MM.1S (cell line): ENCODE data around the gene NMNAT1.

Experiments
- DNase-seq: peaks from one replicate; pipeline ENCODE4 v3.0.0-alpha.2; 2015
- H2AFZ ChIP-seq: fragments of 300-600 bp; sonication (generic); 2 replicates; pipeline ENCODE4 v1.6.0; 2016; ENCODE audit warnings: antibody characterized with exemption, low read length
- H3F3A ChIP-seq: fragments of 300-600 bp; sonication (generic); 2 replicates; pipeline ENCODE4 v1.6.1; 2016; ENCODE audit warnings: mild to moderate bottlenecking, antibody characterized with exemption, low read length, moderate library complexity, mixed read lengths; ENCODE audit not compliant: insufficient read depth
- H3K27ac ChIP-seq: fragments of 300-600 bp; sonication (generic); 2 replicates; pipeline ENCODE4 v1.5.1; 2016; ENCODE audit warnings: mild to moderate bottlenecking, low read length
- H3K27me3 ChIP-seq: fragments of 300-600 bp; sonication (generic); replicated peaks from 2 replicates; pipeline ENCODE4 v1.6.0; 2016; ENCODE audit warnings: low read length; ENCODE audit not compliant: insufficient read depth
- H3K36me3 ChIP-seq: fragments of 300-600 bp; sonication (generic); replicated peaks from 2 replicates; pipeline ENCODE4 v1.6.1; 2016; ENCODE audit warnings: mild to moderate bottlenecking, low read length, mixed read lengths; ENCODE audit not compliant: insufficient read depth
- H3K4me1 ChIP-seq: fragments of 300-600 bp; sonication (generic); 2 replicates; pipeline ENCODE4 v1.6.1; 2016; ENCODE audit warnings: low read length, mixed read lengths
- H3K4me2 ChIP-seq: fragments of 300-600 bp; sonication (generic); 2 replicates; pipeline ENCODE4 v1.6.0; 2016; ENCODE audit warnings: low read depth, low read length
- H3K4me3 ChIP-seq: fragments of 300-600 bp; sonication (generic); 2 replicates; pipeline ENCODE4 v1.5.1; 2016; ENCODE audit warnings: low read length, mixed read lengths
- H3K79me2 ChIP-seq: fragments of 300-600 bp; sonication (generic); 2 replicates; pipeline ENCODE4 v1.6.1; 2016; ENCODE audit warnings: mixed run types, low read length, mixed read lengths
- H3K9ac ChIP-seq: fragments of 300-600 bp; sonication (generic); 2 replicates; pipeline ENCODE4 v1.6.1; 2016; ENCODE audit warnings: low read length, mixed read lengths
- H3K9me2 ChIP-seq: fragments of 300-600 bp; sonication (generic); replicated peaks from 2 replicates; pipeline ENCODE4 v1.6.1; 2016; ENCODE audit warnings: mild to moderate bottlenecking, low read length, mixed read lengths; ENCODE audit not compliant: insufficient read depth
- H3K9me3 ChIP-seq: fragments of 300-600 bp; sonication (generic); replicated peaks from 2 replicates; pipeline ENCODE4 v1.6.1; 2016; ENCODE audit warnings: mild to moderate bottlenecking, low read length, mixed read lengths; ENCODE audit not compliant: insufficient read depth
- H4K20me1 ChIP-seq: fragments of 300-600 bp; sonication (generic); 2 replicates; pipeline ENCODE4 v1.6.1; 2016; ENCODE audit warnings: mild to moderate bottlenecking, low read length, moderate library complexity, mixed read lengths; ENCODE audit not compliant: insufficient read depth
- CTCF ChIP-seq: fragments of 300-600 bp; sonication (generic); IDR thresholded peaks from 2 replicates; pipeline ENCODE4 v1.5.1; 2016; ENCODE audit warnings: antibody characterized with exemption, low read length, mixed read lengths
- EZH2 ChIP-seq: fragments of 300-600 bp; sonication (generic); optimal IDR thresholded peaks from 2 replicates; pipeline ENCODE3; 2017; ENCODE audit warnings: low read depth, mild to moderate bottlenecking, antibody characterized with exemption, low read length, mixed read lengths
- EZH2phosphoT487 ChIP-seq: fragments of 300-600 bp; sonication (generic); IDR thresholded peaks from 2 replicates; pipeline ENCODE4 v1.6.1; 2018; ENCODE audit warnings: antibody characterized with exemption, low read length

NMNAT1 gene

GRCh38 chr1:9901148-9902059 is 41.9 kb upstream of the NMNAT1 start:
- Histone ChIP-seq H3K9ac (no peak overlapping the region), H3K27ac (no peak overlapping the region), H3K27me3 (no peaks in the 10 kb centered on the region), H3K4me1 (peaks cover 10% of the 10 kb centered on the region), H2AFZ (no peak overlapping the region), H3K79me2 (no peaks in the 10 kb centered on the region), H4K20me1 (no peaks in the 10 kb centered on the region), H3K4me3 (no peak overlapping the region), H3K9me2 (no peaks in the 10 kb centered on the region), H3K9me3 (no peaks in the 10 kb centered on the region), H3F3A (no peaks in the 10 kb centered on the region), H3K4me2 (no peak overlapping the region), H3K36me3 (no peaks in the 10 kb centered on the region)
- no peak for DNase-seq
- no peak for TF ChIP-seq EZH2phosphoT487
- TF ChIP-seq EZH2, result no peak
- no peak for TF ChIP-seq CTCF

- Histone ChIP-seq H3K27me3 (no peaks in the 10 kb centered on the region), H3K36me3 (no peaks in the 10 kb centered on the region), H3K27ac (no peak overlapping the region), H3K4me3 (no peak overlapping the region), H4K20me1 (no peaks in the 10 kb centered on the region), H3K79me2 (no peaks in the 10 kb centered on the region), H2AFZ (no peak overlapping the region), H3K4me2 (no peak overlapping the region), H3F3A (no peaks in the 10 kb centered on the region), H3K9ac (no peak overlapping the region), H3K9me2 (no peaks in the 10 kb centered on the region), H3K9me3 (no peaks in the 10 kb centered on the region), H3K4me1 (peaks cover 10% of the 10 kb centered on the region)
- no peak for DNase-seq
- TF ChIP-seq EZH2 (no peak), EZH2phosphoT487 (no peak), CTCF (no peak)
Observed at GRCh38 chr1:9902060-9902452, 41.2 kb upstream of the NMNAT1 start.

- H3K4me3 ChIP-seq, result no peak overlapping the region
- no peak overlapping the region for H3K9ac ChIP-seq
- H3K4me2 ChIP-seq, result no peak overlapping the region
- no peaks in the 10 kb centered on the region for H3K9me2 ChIP-seq
- no peaks in the 10 kb centered on the region for H3K36me3 ChIP-seq
- H3K9me3 ChIP-seq, result no peaks in the 10 kb centered on the region
- H2AFZ ChIP-seq, result no peak overlapping the region
- peaks cover 3% of the 10 kb centered on the region; the same call in 1 of the 2 replicates for H3K79me2 ChIP-seq
- TF ChIP-seq EZH2 (no peak), EZH2phosphoT487 (no peak), CTCF (no peak)
- H4K20me1 ChIP-seq, result no peaks in the 10 kb centered on the region
- no peak overlapping the region for H3K27ac ChIP-seq
- no peaks in the 10 kb centered on the region for H3F3A ChIP-seq
- no peak for DNase-seq
- peaks cover 13% of the 10 kb centered on the region for H3K4me1 ChIP-seq
- no peaks in the 10 kb centered on the region for H3K27me3 ChIP-seq
Observed at GRCh38 chr1:9903801-9904527, 39.3 kb upstream of the NMNAT1 start.
